GM15510 (cell line): ENCODE data around the gene DNAJC7.

Experiments used
- POLR2A ChIP-seq: IDR thresholded peaks from 3 replicates; pipeline ENCODE4 v1.6.1; 2011; ENCODE audit warnings: borderline replicate concordance; ENCODE audit not compliant: insufficient read length; ENCODE audit errors: extremely low read depth

DNAJC7 gene

GRCh38 chr17:42016941-42017865 is at the start of gene DNAJC7:
Gene DNAJC7, minus strand, starts transcription at chr17:42017439. Its CDS starts 23 bp downstream, at chr17:42017416.
- TF ChIP-seq POLR2A, result peak; percentile 84

GRCh38 chr17:42065201-42065600 is 48.0 kb upstream of the DNAJC7 start:
- no peak for TF ChIP-seq POLR2A

GRCh38 chr17:42062681-42063080 is 45.4 kb upstream of the DNAJC7 start:
- TF ChIP-seq POLR2A, result no peak

- no peak for TF ChIP-seq POLR2A
These were observed 44.6 kb upstream of the DNAJC7 start for GRCh38 chr17:42061646-42062487.

- TF ChIP-seq POLR2A, result no peak
These were observed 43.0 kb upstream of the DNAJC7 start for GRCh38 chr17:42060231-42060630.

- TF ChIP-seq POLR2A, result no peak
These were observed 42.6 kb upstream of the DNAJC7 start for GRCh38 chr17:42059815-42060214.

GRCh38 chr17:42058063-42058462 is 40.8 kb upstream of the DNAJC7 start:
- no peak for TF ChIP-seq POLR2A

- no peak for TF ChIP-seq POLR2A
These were observed 39.4 kb upstream of the DNAJC7 start for GRCh38 chr17:42056635-42057034.

- no peak for TF ChIP-seq POLR2A
These were observed 38.3 kb upstream of the DNAJC7 start for GRCh38 chr17:42055496-42055895.

- TF ChIP-seq POLR2A, result no peak
These were observed 37.8 kb upstream of the DNAJC7 start for GRCh38 chr17:42055027-42055426.

GRCh38 chr17:42053731-42054500 is 36.7 kb upstream of the DNAJC7 start:
- no peak for TF ChIP-seq POLR2A

- no peak for TF ChIP-seq POLR2A
These were observed 35.2 kb upstream of the DNAJC7 start for GRCh38 chr17:42052346-42052877.

GRCh38 chr17:42051645-42052044 is 34.4 kb upstream of the DNAJC7 start:
- TF ChIP-seq POLR2A, result no peak

- no peak for TF ChIP-seq POLR2A
These were observed 33.8 kb upstream of the DNAJC7 start for GRCh38 chr17:42051013-42051400.
